NB4 (cell line): ENCODE data around the gene KCNIP4.

Source experiments
- MYC ChIP-seq: IDR thresholded peaks from 2 replicates; pipeline ENCODE4 v1.6.1; 2011; ENCODE audit warnings: low read depth, low read length
- POLR2A ChIP-seq: IDR thresholded peaks from 2 replicates; pipeline ENCODE4 v1.6.1; 2011; ENCODE audit warnings: mild to moderate bottlenecking; ENCODE audit not compliant: insufficient read length; ENCODE audit errors: extremely low read depth
- TF ChIP-seq, protein P1 (sequence below): IDR thresholded peaks from one replicate; pipeline ENCODE4 v1.5.1; 2012; ENCODE audit warnings: low read depth, low read length
- TF ChIP-seq, protein P2 (sequence below): IDR thresholded peaks from 2 replicates; pipeline ENCODE4 v1.6.1; 2011; ENCODE audit warnings: low read depth, low read length

DNA sequence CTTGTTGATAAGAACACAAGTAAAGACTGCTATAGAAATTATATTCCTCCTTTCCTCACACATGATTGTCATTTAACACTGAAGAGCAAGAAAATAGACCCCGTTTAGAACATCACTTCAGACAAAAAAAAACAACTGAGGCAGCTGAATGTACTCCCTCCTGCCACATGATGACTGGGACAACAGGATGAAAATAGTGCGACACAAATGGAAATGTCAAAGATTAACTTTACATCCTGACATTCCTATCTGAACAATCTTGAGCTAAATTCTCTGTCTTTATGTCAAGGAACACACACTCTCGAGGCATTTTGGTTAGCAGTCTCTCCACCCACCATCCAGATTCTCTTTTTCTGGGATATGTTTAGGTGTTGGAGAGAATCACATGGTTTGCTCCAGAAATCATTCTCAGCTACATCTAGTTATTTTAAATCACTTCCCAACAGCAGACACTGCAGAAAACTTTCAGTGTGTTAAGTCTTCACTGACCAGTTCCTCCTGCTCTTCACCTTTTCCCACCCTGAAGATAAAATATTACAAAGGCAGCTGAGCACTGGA is 16.3 kb upstream of the KCNIP4 start:
- TF ChIP-seq POLR2A: no peak
- TF ChIP-seq, protein P1, sequence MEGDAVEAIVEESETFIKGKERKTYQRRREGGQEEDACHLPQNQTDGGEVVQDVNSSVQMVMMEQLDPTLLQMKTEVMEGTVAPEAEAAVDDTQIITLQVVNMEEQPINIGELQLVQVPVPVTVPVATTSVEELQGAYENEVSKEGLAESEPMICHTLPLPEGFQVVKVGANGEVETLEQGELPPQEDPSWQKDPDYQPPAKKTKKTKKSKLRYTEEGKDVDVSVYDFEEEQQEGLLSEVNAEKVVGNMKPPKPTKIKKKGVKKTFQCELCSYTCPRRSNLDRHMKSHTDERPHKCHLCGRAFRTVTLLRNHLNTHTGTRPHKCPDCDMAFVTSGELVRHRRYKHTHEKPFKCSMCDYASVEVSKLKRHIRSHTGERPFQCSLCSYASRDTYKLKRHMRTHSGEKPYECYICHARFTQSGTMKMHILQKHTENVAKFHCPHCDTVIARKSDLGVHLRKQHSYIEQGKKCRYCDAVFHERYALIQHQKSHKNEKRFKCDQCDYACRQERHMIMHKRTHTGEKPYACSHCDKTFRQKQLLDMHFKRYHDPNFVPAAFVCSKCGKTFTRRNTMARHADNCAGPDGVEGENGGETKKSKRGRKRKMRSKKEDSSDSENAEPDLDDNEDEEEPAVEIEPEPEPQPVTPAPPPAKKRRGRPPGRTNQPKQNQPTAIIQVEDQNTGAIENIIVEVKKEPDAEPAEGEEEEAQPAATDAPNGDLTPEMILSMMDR: no peak
- TF ChIP-seq, protein P2, sequence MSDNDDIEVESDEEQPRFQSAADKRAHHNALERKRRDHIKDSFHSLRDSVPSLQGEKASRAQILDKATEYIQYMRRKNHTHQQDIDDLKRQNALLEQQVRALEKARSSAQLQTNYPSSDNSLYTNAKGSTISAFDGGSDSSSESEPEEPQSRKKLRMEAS: no peak
- no peak for TF ChIP-seq MYC
